Measurements from ENCODE around the gene TMEM98. TPM values are rescaled to one million over a fixed set of nuclear protein-coding genes. Genes with fewer than 3 reads are reported as not detected.
"Not testable (repeated sequence)": the region's sequence is repeated elsewhere in the genome, so short reads cannot be mapped to it uniquely, and the experiment has no call there.

Gene TMEM98
- total and polyA plus RNA-seq, 7 donors: 23.8 to 88.1 (median 59.5) TPM

GRCh38 chr17:32944248-32945020 lies 16.5 kb downstream of the TMEM98 start:
- Histone ChIP-seq H3K36me3 (peaks cover 6 to 25% (median 10%) of the 10 kb centered on the region in 4 donors), H3K27ac (no peak overlapping the region), H3K4me3 (no peak overlapping the region), H3K4me1 (peaks cover 0 to 9% (median 8%) of the 10 kb centered on the region in 4 donors), H3K27me3 (no peaks in the 10 kb centered on the region), H3K9me3 (no peaks in the 10 kb centered on the region)
- intact Hi-C loops (cut with DNase I): no loop called here
- WGBS, 2 donors: 78 to 83% methylated on average over 4 of the region's 4 CpGs
- no peak for DNase-seq
- no peak for TF ChIP-seq POLR2AphosphoS5 (IDR thresholded peaks at IDR 0.05)
- no peak for TF ChIP-seq POLR2A (IDR thresholded peaks at IDR 0.05)
- TF ChIP-seq EP300 (IDR thresholded peaks at IDR 0.05): no peak
- no peak for TF ChIP-seq CTCF (IDR thresholded peaks at IDR 0.05)

GRCh38 chr17:32946375-32947135 lies 18.6 kb downstream of the TMEM98 start:
- Histone ChIP-seq H3K36me3 (peaks cover 0 to 3% (median 1%) of the 10 kb centered on the region in 4 donors), H3K4me3 (no peak overlapping the region), H3K27me3 (no peaks in the 10 kb centered on the region), H3K27ac (no peak overlapping the region), H3K9me3 (no peaks in the 10 kb centered on the region), H3K4me1 (peaks cover 0 to 9% (median 8%) of the 10 kb centered on the region in 4 donors)
- DNase-seq: no peak
- intact Hi-C loops (cut with DNase I): no loop called here
- WGBS, 2 donors: 76 to 81% methylated on average over 3 of the region's 3 CpGs
- TF ChIP-seq POLR2AphosphoS5 (IDR thresholded peaks at IDR 0.05) (no peak), CTCF (IDR thresholded peaks at IDR 0.05) (no peak), POLR2A (IDR thresholded peaks at IDR 0.05) (no peak), EP300 (IDR thresholded peaks at IDR 0.05) (no peak)

GRCh38 chr17:32947736-32948135 lies 19.8 kb downstream of the TMEM98 start:
- H3K36me3 ChIP-seq: no peaks in the 10 kb centered on the region
- TF ChIP-seq EP300 (IDR thresholded peaks at IDR 0.05) (no peak), POLR2AphosphoS5 (IDR thresholded peaks at IDR 0.05) (no peak), CTCF (IDR thresholded peaks at IDR 0.05) (no peak), POLR2A (IDR thresholded peaks at IDR 0.05) (no peak)
- DNase-seq: no peak
- 99 to 100% methylated on average over 1 of the region's 1 CpG for WGBS, 2 donors
- no peaks in the 10 kb centered on the region for H3K9me3 ChIP-seq
- H3K4me1 ChIP-seq: peaks cover 0 to 9% (median 8%) of the 10 kb centered on the region in 4 donors
- H3K27me3 ChIP-seq: no peaks in the 10 kb centered on the region
- H3K27ac ChIP-seq: no peak overlapping the region
- intact Hi-C loops (cut with DNase I): no loop called here
- no peak overlapping the region for H3K4me3 ChIP-seq

GRCh38 chr17:32949181-32949580 lies 21.2 kb downstream of the TMEM98 start:
- TF ChIP-seq POLR2A (IDR thresholded peaks at IDR 0.05) (no peak), EP300 (IDR thresholded peaks at IDR 0.05) (no peak), POLR2AphosphoS5 (IDR thresholded peaks at IDR 0.05) (no peak), CTCF (IDR thresholded peaks at IDR 0.05) (no peak)
- 82 to 86% methylated on average over 7 of the region's 7 CpGs for WGBS, 2 donors

GRCh38 chr17:32952491-32952890 lies 24.5 kb downstream of the TMEM98 start:
- H3K27ac ChIP-seq; H3K9me3 ChIP-seq; H3K4me1 ChIP-seq; H3K36me3 ChIP-seq; H3K27me3 ChIP-seq; H3K4me3 ChIP-seq; DNase-seq; intact Hi-C loops (cut with DNase I): not testable (repeated sequence)
- WGBS, 2 donors: 21 to 65% methylated on average over 1 of the region's 1 CpG

More at GRCh38 chr17:32949181-32949580, 21.2 kb downstream of the TMEM98 start:
- H3K36me3 ChIP-seq: no peaks in the 10 kb centered on the region
- peaks cover 0 to 2% (median 0%) of the 10 kb centered on the region in 4 donors for H3K4me1 ChIP-seq
- H3K27me3 ChIP-seq: no peaks in the 10 kb centered on the region
- intact Hi-C loops (cut with DNase I): no loop called here
- no peak overlapping the region for H3K27ac ChIP-seq
- H3K9me3 ChIP-seq: no peaks in the 10 kb centered on the region
- no peak for DNase-seq
- no peak overlapping the region for H3K4me3 ChIP-seq

All from sigmoid colon (tissue), 7 donors.